ENCODE data around the gene DSCAM.

Gene DSCAM

DNA sequence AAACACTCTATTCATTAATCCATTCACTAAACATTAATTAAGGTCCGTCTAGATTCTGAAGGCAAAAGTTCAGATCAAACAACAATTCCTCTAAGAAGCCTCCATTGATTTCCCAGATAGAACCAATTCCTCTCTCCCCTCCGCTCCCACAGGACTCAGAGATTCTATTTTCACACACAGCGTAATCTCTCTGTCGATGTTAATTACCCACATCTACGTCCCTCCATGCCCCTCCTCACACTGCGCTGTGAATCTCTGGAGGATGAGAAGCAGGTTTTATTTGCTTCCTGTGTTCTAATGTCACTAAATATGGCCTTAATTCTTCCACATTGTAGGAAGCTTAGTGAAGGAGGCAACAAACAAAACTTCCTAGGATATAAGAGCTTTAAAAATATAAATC is 306.7 kb downstream of the DSCAM start:
- TF ChIP-seq, protein P1, sequence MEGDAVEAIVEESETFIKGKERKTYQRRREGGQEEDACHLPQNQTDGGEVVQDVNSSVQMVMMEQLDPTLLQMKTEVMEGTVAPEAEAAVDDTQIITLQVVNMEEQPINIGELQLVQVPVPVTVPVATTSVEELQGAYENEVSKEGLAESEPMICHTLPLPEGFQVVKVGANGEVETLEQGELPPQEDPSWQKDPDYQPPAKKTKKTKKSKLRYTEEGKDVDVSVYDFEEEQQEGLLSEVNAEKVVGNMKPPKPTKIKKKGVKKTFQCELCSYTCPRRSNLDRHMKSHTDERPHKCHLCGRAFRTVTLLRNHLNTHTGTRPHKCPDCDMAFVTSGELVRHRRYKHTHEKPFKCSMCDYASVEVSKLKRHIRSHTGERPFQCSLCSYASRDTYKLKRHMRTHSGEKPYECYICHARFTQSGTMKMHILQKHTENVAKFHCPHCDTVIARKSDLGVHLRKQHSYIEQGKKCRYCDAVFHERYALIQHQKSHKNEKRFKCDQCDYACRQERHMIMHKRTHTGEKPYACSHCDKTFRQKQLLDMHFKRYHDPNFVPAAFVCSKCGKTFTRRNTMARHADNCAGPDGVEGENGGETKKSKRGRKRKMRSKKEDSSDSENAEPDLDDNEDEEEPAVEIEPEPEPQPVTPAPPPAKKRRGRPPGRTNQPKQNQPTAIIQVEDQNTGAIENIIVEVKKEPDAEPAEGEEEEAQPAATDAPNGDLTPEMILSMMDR (IDR thresholded peaks at IDR 0.05), result no peak

DNA sequence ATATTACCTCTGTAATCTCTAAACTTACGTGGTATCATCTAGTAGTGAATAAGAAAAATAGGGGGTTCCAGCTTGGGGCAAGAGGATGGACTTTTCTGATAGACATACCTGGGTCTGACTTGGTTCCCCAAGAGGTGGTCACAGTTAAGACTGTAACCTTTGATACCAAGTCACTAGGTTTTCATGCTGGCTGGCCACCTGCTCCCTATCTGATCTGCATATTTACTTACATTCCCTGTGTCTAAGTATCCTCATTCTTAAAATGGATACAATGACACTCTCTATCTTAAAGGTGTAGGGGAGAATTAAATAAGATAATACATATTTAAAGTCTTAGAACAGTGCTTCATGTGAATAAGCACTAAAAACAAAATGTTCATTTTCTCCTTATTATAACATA is 312.1 kb downstream of the DSCAM start:
- TF ChIP-seq, protein P1 (IDR thresholded peaks at IDR 0.05), result no peak

DNA sequence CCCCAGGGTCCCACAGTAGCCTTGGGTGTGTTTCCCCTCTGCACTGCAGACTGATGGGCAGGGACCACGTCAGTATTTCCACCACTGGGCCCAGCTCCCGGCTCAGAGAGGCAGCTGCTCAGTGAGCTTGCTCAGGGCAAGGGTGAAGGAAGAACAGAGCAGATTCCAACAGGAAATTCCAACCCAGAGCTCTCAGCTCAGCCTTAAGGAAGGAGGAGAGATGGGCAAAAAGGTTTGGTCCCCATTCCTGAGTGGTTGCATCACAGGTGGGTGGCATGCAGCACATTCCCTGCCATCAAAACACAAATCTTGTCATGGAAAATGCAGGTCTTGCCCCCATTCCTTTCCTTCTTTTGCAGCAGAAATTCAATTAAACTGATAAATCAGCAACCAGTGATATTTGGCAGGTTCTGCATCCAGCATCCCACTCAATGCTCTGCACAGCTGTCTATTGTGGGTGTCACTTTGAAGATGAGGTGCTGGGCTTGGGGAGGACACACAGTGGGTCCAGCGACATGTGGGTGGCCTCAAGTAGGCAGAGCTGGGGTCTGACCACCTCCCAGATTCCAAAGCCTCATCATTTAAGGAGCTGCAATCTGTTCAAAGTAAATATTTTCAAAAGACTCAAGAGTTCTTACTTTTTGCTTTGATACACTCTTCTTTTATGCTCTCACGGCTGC is 315.4 kb downstream of the DSCAM start:
- TF ChIP-seq, protein P1 (IDR thresholded peaks at IDR 0.05), result no peak

DNA sequence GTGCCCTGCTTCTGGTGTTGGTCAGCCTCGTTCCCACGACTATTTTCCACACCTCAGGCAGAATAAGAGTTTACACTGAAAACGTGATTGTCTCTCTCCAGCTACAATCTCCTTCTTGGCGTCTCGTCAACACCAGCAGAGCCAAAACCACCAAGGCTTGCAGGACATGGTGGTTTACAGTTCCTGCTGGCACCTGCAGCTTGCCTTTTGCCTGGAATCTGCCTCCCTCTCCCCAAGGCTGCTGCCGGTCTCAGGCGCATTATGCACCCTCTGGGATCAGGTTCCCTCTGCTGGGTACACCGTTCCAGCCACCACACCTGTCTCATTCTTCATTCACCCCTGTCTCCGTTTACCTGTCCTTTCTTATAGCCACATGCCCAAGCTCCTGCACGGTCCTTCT is 315.9 kb downstream of the DSCAM start:
- TF ChIP-seq, protein P1 (IDR thresholded peaks at IDR 0.05), result no peak

DNA sequence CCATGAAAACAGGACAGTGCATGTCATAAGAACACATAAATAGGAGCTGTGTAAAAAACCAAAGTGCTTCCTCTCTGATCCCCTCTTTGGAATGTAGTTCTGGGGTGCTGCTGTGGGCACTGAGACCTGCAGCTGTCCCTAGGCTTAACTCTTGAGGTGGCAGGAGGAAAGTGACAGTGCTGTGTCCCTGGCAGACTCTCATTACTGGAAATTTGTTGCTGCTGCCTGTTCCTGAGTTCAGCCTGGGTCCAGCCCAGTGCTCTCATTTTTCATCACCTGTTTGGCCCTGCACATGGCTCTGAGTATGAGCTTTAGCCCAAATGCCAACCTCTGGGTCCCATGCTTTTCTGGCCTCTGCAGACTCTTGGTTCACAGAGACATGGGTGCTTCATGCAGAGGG is 329.3 kb downstream of the DSCAM start:
- TF ChIP-seq, protein P1 (IDR thresholded peaks at IDR 0.05), result no peak

DNA sequence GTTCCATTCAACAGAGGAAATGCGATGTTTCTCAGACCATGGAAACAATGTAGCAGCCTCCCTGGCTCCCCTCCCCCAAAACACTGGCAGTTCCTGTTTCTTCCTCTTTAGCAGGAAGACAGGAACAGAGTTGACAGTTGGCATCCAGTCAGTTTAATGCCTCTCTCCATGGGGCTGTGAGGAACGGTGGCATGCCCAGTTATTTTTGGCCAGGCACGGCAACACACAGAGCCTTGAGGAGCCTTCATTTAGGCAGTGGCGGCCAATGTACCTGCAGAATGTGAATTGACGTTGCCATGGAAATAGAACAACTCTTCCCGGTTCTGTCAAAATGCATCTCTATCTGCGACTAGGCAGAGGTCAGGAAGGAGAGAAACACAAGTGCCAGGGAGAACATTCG is 330.6 kb downstream of the DSCAM start:
- TF ChIP-seq, protein P1 (IDR thresholded peaks at IDR 0.05), result no peak

DNA sequence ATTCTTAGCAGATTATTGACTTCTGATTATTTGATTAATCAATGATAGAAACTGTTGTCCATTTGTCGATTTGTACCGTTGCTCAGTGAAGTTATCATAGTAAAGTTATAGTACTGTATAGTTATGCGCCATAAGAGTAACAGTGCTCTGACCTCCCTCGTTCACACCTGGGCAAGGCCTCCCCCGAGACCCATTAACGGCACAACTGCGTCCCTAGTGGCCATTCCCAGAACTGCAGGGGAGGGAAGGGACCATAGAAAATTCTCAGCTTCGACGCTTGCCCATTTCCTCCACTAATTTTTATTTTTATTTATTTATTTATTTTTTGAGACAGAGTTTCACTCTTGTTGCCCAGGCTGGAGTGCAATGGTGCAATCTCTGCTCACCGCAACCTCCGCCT is 334.4 kb downstream of the DSCAM start:
- TF ChIP-seq, protein P1 (IDR thresholded peaks at IDR 0.05), result peak; percentile 72

DNA sequence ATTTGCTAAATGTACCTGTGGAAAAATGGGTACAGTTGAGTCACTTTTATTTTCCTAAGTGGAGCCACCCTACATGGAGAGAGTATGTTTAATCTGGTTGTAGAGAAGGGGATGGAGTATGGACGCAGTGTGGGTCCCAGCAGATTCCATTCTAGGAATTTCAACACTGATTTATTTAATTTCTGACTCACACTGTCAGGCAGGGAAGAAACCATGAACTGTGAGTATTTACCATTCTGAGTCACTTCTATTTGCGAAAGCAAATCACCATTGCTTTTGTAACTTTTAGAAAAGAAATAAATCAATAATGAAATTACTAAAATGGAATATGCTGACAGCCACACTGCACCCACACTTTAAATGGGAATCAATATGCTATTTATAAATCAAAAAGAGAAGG is 339.0 kb downstream of the DSCAM start:
- TF ChIP-seq, protein P1 (IDR thresholded peaks at IDR 0.05), result no peak
